ENCODE measurements around the gene DQX1.

DQX1 gene

GRCh38 chr2:74558284-74559230 is 32.5 kb upstream of the DQX1 start:
- no peak for TF ChIP-seq CTCF (IDR thresholded peaks at IDR 0.05; ENCODE audit: extremely low read depth, missing control alignments)
- DNase-seq (ENCODE audit: low spot score): no peak

- no peak for DNase-seq (ENCODE audit: low spot score)
- no peak for TF ChIP-seq CTCF (IDR thresholded peaks at IDR 0.05; ENCODE audit: extremely low read depth, missing control alignments)
These were observed 30.9 kb upstream of the DQX1 start for GRCh38 chr2:74556831-74557370.

GRCh38 chr2:74556159-74556558 is 30.1 kb upstream of the DQX1 start:
- DNase-seq (ENCODE audit: low spot score): no peak
- TF ChIP-seq CTCF (IDR thresholded peaks at IDR 0.05; ENCODE audit: extremely low read depth, missing control alignments): no peak

GRCh38 chr2:74555610-74556103 is 29.6 kb upstream of the DQX1 start:
- no peak for TF ChIP-seq CTCF (IDR thresholded peaks at IDR 0.05; ENCODE audit: extremely low read depth, missing control alignments)
- no peak for DNase-seq (ENCODE audit: low spot score)

GRCh38 chr2:74554820-74555531 is 28.9 kb upstream of the DQX1 start:
- peak; percentile 77 for DNase-seq (ENCODE audit: low spot score)
- TF ChIP-seq CTCF (IDR thresholded peaks at IDR 0.05; ENCODE audit: extremely low read depth, missing control alignments): no peak

- DNase-seq (ENCODE audit: low spot score): peak; percentile 93
- TF ChIP-seq CTCF (IDR thresholded peaks at IDR 0.05; ENCODE audit: extremely low read depth, missing control alignments): no peak
These were observed 28.1 kb upstream of the DQX1 start, which contains the start of the genes DOK1 and LOXL3 for GRCh38 chr2:74553892-74554819. TSS of gene DOK1 (plus strand) at chr2:74554720. CDS start at chr2:74554755, 35 bp downstream. TSS of gene LOXL3 (minus strand) at chr2:74553942. CDS start at chr2:74552634, 1,308 bp downstream.

All from GM20000 (cell line).